ENCODE results near the gene MTX1. TPM values are rescaled to one million over a fixed set of nuclear protein-coding genes. Genes with fewer than 3 reads are reported as not detected.
A peak's percentile ranks its signal among the peaks of the same experiment; 100 is the strongest.

The MTX1 gene
- total RNA-seq, 2 donors from 2014 or later = 47.3 to 63.2 TPM

DNA sequence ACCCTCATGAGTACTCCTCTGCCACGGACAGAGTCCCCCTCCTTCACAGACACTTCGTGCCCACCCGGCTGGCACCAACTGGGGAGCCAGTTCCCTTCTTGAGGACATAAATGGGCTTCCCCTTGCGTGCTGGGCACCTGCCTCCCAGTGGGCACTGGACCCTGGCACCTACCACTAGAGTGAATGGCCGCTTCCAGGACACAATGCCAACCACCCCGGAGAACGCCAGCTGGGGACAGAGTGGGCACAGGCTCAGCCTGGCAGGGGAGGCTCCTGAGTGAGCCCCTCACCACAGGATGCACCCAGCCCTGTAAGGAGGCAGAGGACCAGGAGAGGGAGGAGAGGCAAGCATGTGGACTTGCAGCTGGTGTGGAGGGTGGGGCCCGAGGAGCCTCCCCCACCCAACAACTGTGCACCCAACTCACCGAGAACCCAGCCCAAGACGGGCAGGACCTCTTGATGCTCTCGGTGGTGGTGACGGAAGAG is 45.8 kb downstream of the MTX1 start:
- Mint-ChIP-seq H3K27ac (no peak overlapping the region), H3K27me3 (ENCODE audit: insufficient read depth) (no peaks in the 10 kb centered on the region), H3K4me3 (peak overlapping the region; percentile 69), H3K4me1 (peaks cover 20% of the 10 kb centered on the region), H3K36me3 (ENCODE audit: low read depth) (peaks cover 17% of the 10 kb centered on the region), H3K9me3 (no peaks in the 10 kb centered on the region)
- TF ChIP-seq, protein P1, sequence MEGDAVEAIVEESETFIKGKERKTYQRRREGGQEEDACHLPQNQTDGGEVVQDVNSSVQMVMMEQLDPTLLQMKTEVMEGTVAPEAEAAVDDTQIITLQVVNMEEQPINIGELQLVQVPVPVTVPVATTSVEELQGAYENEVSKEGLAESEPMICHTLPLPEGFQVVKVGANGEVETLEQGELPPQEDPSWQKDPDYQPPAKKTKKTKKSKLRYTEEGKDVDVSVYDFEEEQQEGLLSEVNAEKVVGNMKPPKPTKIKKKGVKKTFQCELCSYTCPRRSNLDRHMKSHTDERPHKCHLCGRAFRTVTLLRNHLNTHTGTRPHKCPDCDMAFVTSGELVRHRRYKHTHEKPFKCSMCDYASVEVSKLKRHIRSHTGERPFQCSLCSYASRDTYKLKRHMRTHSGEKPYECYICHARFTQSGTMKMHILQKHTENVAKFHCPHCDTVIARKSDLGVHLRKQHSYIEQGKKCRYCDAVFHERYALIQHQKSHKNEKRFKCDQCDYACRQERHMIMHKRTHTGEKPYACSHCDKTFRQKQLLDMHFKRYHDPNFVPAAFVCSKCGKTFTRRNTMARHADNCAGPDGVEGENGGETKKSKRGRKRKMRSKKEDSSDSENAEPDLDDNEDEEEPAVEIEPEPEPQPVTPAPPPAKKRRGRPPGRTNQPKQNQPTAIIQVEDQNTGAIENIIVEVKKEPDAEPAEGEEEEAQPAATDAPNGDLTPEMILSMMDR (conservative IDR thresholded peaks at IDR 0.05) = no peak
- Histone ChIP-seq H3K9ac (ENCODE audit: extremely low read depth, low read length, poor library complexity, severe bottlenecking) (no peak overlapping the region), H3K27me3 (ENCODE audit: control insufficient read depth, insufficient read depth, low read length, poor library complexity, severe bottlenecking) (no peaks in the 10 kb centered on the region), H3K4me1 (ENCODE audit: control insufficient read depth, insufficient read depth, low read length) (peaks cover 7% of the 10 kb centered on the region), H3K27ac (ENCODE audit: low read depth, low read length) (no peak overlapping the region), H3K9me3 (ENCODE audit: control insufficient read depth, low read length) (no peaks in the 10 kb centered on the region), H3K4me3 (ENCODE audit: low read length) (peak overlapping the region; percentile 76), H3K36me3 (ENCODE audit: control insufficient read depth, insufficient read depth, low read length) (peaks cover 5% of the 10 kb centered on the region)
- no peak for DNase-seq
- WGBS, 2 experiments (ENCODE audit: insufficient coverage in 1 of 2, insufficient read length in 1 of 2) = 85 to 91% methylated on average over 6 to 12 of the region's 12 CpGs

DNA sequence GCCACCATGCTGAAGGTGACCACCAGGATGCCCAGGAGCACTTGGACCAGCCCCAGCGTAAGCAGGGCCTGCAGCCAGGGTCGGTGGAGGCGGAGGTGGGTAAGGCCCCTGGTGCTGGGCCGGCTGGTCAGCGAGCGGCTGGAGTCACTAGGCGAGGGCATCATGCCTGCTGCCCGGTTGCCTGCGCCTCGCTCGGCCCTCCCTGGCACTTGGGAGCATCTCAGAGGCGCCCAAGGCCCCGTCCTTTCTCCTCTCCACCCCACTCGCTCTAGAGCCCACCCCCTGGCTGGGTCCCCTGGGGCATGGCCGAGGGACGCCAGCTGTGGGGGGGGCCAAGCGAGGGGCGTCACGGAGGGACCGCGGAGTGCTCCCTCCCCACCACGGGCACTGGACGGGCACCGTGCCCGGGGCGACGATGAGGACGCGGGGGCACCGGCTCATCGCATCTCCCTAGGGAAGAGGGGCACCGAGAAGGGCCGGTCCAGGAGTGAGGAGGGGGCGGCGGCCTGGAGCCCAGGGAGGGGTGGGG is 46.3 kb downstream of the MTX1 start:
- Mint-ChIP-seq H3K36me3 (ENCODE audit: low read depth) (peaks cover 20% of the 10 kb centered on the region), H3K4me3 (peak overlapping the region; percentile 69), H3K27me3 (ENCODE audit: insufficient read depth) (no peaks in the 10 kb centered on the region), H3K9me3 (no peaks in the 10 kb centered on the region), H3K4me1 (peaks cover 20% of the 10 kb centered on the region), H3K27ac (no peak overlapping the region)
- Histone ChIP-seq H3K9me3 (ENCODE audit: control insufficient read depth, low read length) (no peaks in the 10 kb centered on the region), H3K27ac (ENCODE audit: low read depth, low read length) (no peak overlapping the region), H3K36me3 (ENCODE audit: control insufficient read depth, insufficient read depth, low read length) (peaks cover 9% of the 10 kb centered on the region), H3K27me3 (ENCODE audit: control insufficient read depth, insufficient read depth, low read length, poor library complexity, severe bottlenecking) (no peaks in the 10 kb centered on the region), H3K9ac (ENCODE audit: extremely low read depth, low read length, poor library complexity, severe bottlenecking) (peak overlapping the region; percentile 20), H3K4me1 (ENCODE audit: control insufficient read depth, insufficient read depth, low read length) (peaks cover 7% of the 10 kb centered on the region), H3K4me3 (ENCODE audit: low read length) (peak overlapping the region; percentile 76)
- 14% methylated on average over 35 of the region's 35 CpGs; no CpG with 5 or more reads in 1 of the 2 experiments for WGBS, 2 experiments (ENCODE audit: insufficient coverage in 1 of 2, insufficient read length in 1 of 2)
- peak; percentile 66 for DNase-seq
- TF ChIP-seq, protein P1 (conservative IDR thresholded peaks at IDR 0.05) = no peak

DNA sequence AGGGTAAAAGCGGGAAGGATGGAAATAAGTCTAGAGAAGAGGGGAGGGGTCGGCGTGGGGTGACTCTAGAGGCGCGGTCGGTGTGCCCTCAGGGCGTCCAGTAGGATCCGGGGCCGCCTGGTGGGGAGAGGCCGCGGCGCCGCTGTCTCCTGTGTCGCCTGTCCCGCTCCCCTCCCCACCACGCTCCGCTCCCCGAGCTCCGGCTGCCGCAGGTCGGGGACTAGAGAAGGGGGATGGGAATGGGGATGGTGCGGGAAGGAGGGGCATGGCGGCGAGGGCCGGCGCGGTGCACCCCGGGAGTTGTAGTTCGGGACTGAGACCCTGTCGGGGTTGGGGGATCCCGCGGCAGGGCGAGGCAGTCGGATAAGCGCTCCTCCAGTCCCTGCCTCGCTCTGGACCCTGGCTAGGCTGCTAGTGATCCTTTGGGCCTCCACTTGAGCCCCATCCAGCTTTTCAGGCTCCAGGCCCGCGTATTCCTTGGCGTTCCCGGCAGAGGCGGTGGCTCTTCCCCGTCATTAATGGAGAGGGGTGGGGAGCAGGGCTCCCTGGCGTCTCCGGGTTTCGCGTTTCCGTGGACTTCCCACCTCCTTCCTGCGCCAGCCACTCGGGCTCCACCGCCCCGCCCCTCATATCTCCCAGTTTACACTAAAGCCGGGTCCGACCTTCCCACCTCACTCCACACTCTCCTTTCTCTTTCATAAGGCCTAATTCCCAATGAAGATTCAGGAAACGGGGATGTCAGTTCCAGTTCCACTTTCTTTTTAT is 46.9 kb downstream of the MTX1 start, which contains the start of gene ENTREP3:
ENTREP3 (minus strand) TSS at position 241 of the 765 bp plus-strand sequence. CDS start 606 bp downstream, outside the sequence.
- Mint-ChIP-seq H3K4me3 (peak within 1 kb of the TSS; percentile 69), H3K9me3 (no peaks in the 10 kb centered on the region), H3K27ac (peak within 1 kb of the TSS; percentile 79), H3K27me3 (ENCODE audit: insufficient read depth) (no peaks in the 10 kb centered on the region), H3K4me1 (peaks cover 20% of the 10 kb centered on the region), H3K36me3 (ENCODE audit: low read depth) (peaks cover 24% of the 10 kb centered on the region)
- H3K4me1 ChIP-seq (ENCODE audit: control insufficient read depth, insufficient read depth, low read length) = peaks cover 7% of the 10 kb centered on the region
- no peaks in the 10 kb centered on the region for H3K27me3 ChIP-seq (ENCODE audit: control insufficient read depth, insufficient read depth, low read length, poor library complexity, severe bottlenecking)
- peaks cover 14% of the 10 kb centered on the region for H3K36me3 ChIP-seq (ENCODE audit: control insufficient read depth, insufficient read depth, low read length)
- 2 to 8% methylated on average over 10 to 54 of the region's 54 CpGs for WGBS, 2 experiments (ENCODE audit: insufficient coverage in 1 of 2, insufficient read length in 1 of 2)
- peak within 1 kb of the TSS; percentile 20 for H3K9ac ChIP-seq (ENCODE audit: extremely low read depth, low read length, poor library complexity, severe bottlenecking)
- peak; percentile 96 for DNase-seq
- H3K9me3 ChIP-seq (ENCODE audit: control insufficient read depth, low read length) = no peaks in the 10 kb centered on the region
- TF ChIP-seq, protein P1 (conservative IDR thresholded peaks at IDR 0.05) = peak; percentile 54
- H3K4me3 ChIP-seq (ENCODE audit: low read length) = peak within 1 kb of the TSS; percentile 76
- no peak within 1 kb of the TSS for H3K27ac ChIP-seq (ENCODE audit: low read depth, low read length)

All from endodermal cell (in vitro differentiated cells).